Measurements from ENCODE around the gene DAND5. TPM values are rescaled to one million over a fixed set of nuclear protein-coding genes. Genes with fewer than 3 reads are reported as not detected.

The DAND5 gene
- total RNA-seq, 1 experiment from 2014 or later = not detected

DNA sequence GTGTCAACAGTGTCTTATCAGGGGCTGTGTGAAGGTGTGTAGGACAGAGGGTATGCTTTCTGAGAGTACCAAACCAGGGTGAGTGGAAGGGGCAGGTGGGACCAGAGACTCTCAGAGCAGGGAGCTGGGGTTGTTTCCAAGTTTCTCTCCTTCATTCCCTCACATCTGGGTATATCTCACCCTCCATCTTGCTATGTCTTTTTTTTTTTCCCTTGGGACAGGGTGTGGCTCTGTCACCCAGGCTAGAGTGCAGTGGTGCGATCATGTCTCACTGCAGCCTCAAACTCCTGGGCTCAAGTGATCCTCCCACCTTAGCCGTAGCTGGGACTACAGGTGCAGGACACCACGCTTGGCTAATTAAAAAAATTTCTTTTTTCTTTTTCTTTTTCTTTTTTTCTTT is 10.6 kb downstream of the DAND5 start:
- CTCF ChIA-PET = interaction anchor here (0.5 to 12.6 kb wide), 8 partner anchors 16 to 582 kb away, joined by 3 to 334 read pairs (median 7); no protein-coding TSS in a partner anchor
- Mint-ChIP-seq H3K27ac (ENCODE audit: low read depth, unreplicated experiment) (no peak overlapping the region), H3K4me3 (ENCODE audit: unreplicated experiment) (no peak overlapping the region), H3K9me3 (ENCODE audit: unreplicated experiment) (no peaks in the 10 kb centered on the region), H3K27me3 (ENCODE audit: insufficient read depth, unreplicated experiment) (no peaks in the 10 kb centered on the region), H3K4me1 (ENCODE audit: insufficient read depth, unreplicated experiment) (peaks cover 7% of the 10 kb centered on the region), H3K36me3 (ENCODE audit: insufficient read depth, unreplicated experiment) (peaks cover 6% of the 10 kb centered on the region)
- TF ChIP-seq, protein P1, sequence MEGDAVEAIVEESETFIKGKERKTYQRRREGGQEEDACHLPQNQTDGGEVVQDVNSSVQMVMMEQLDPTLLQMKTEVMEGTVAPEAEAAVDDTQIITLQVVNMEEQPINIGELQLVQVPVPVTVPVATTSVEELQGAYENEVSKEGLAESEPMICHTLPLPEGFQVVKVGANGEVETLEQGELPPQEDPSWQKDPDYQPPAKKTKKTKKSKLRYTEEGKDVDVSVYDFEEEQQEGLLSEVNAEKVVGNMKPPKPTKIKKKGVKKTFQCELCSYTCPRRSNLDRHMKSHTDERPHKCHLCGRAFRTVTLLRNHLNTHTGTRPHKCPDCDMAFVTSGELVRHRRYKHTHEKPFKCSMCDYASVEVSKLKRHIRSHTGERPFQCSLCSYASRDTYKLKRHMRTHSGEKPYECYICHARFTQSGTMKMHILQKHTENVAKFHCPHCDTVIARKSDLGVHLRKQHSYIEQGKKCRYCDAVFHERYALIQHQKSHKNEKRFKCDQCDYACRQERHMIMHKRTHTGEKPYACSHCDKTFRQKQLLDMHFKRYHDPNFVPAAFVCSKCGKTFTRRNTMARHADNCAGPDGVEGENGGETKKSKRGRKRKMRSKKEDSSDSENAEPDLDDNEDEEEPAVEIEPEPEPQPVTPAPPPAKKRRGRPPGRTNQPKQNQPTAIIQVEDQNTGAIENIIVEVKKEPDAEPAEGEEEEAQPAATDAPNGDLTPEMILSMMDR (IDR thresholded peaks at IDR 0.05; ENCODE audit: unreplicated experiment) = no peak
- DNase-seq (ENCODE audit: unreplicated experiment) = no peak
- POLR2A ChIA-PET = no interaction called here
- no TSS peak for BruUV-seq (replicated peaks)
- intact Hi-C loops (cut with micrococcal nuclease) = no loop called here

- intact Hi-C loops (cut with micrococcal nuclease) = loop anchor here (1.0 to 2.0 kb wide), 2 partner anchors 52 to 79 kb away; no protein-coding TSS in a partner anchor
- no TSS peak for BruUV-seq (replicated peaks)
- DNase-seq (ENCODE audit: unreplicated experiment) = no peak
- Mint-ChIP-seq H3K27ac (ENCODE audit: low read depth, unreplicated experiment) (no peak overlapping the region), H3K4me3 (ENCODE audit: unreplicated experiment) (no peak overlapping the region), H3K36me3 (ENCODE audit: insufficient read depth, unreplicated experiment) (peaks cover 6% of the 10 kb centered on the region), H3K4me1 (ENCODE audit: insufficient read depth, unreplicated experiment) (peaks cover 10% of the 10 kb centered on the region), H3K9me3 (ENCODE audit: unreplicated experiment) (no peaks in the 10 kb centered on the region), H3K27me3 (ENCODE audit: insufficient read depth, unreplicated experiment) (no peaks in the 10 kb centered on the region)
- ChIA-PET POLR2A (interaction anchor here (0.7 kb wide), 1 partner anchor 10 kb away, joined by 4 read pairs; no protein-coding TSS in a partner anchor), CTCF (interaction anchor here (0.6 to 12.6 kb wide), 7 partner anchors 17 to 180 kb away, joined by 3 to 334 read pairs (median 3); no protein-coding TSS in a partner anchor)
- TF ChIP-seq, protein P1 (IDR thresholded peaks at IDR 0.05; ENCODE audit: unreplicated experiment) = no peak
Observed at GRCh38 chr19:12982648-12983047, 13.3 kb downstream of the DAND5 start.

GRCh38 chr19:12983091-12983490 is 13.7 kb downstream of the DAND5 start:
- no TSS peak for BruUV-seq (replicated peaks)
- no peak for DNase-seq (ENCODE audit: unreplicated experiment)
- Mint-ChIP-seq H3K4me3 (ENCODE audit: unreplicated experiment) (no peak overlapping the region), H3K36me3 (ENCODE audit: insufficient read depth, unreplicated experiment) (peaks cover 3% of the 10 kb centered on the region), H3K4me1 (ENCODE audit: insufficient read depth, unreplicated experiment) (peaks cover 6% of the 10 kb centered on the region), H3K9me3 (ENCODE audit: unreplicated experiment) (no peaks in the 10 kb centered on the region), H3K27ac (ENCODE audit: low read depth, unreplicated experiment) (no peak overlapping the region), H3K27me3 (ENCODE audit: insufficient read depth, unreplicated experiment) (no peaks in the 10 kb centered on the region)
- intact Hi-C loops (cut with micrococcal nuclease) = loop anchor here (1.0 to 2.0 kb wide), 2 partner anchors 52 to 78 kb away; no protein-coding TSS in a partner anchor
- TF ChIP-seq, protein P1 (IDR thresholded peaks at IDR 0.05; ENCODE audit: unreplicated experiment) = no peak
- CTCF ChIA-PET = interaction anchor here (0.6 to 12.6 kb wide), 10 partner anchors 17 to 180 kb away, joined by 3 to 334 read pairs (median 3); no protein-coding TSS in a partner anchor
- POLR2A ChIA-PET = interaction anchor here (0.7 kb wide), 1 partner anchor 10 kb away, joined by 4 read pairs; no protein-coding TSS in a partner anchor

- intact Hi-C loops (cut with micrococcal nuclease) = loop anchor here (1.0 to 2.0 kb wide), 2 partner anchors 51 to 78 kb away; no protein-coding TSS in a partner anchor
- peaks cover 6% of the 10 kb centered on the region for H3K4me1 Mint-ChIP-seq (ENCODE audit: insufficient read depth, unreplicated experiment)
- BruUV-seq (replicated peaks) = no TSS peak
- no peaks in the 10 kb centered on the region for H3K36me3 Mint-ChIP-seq (ENCODE audit: insufficient read depth, unreplicated experiment)
- no peak overlapping the region for H3K27ac Mint-ChIP-seq (ENCODE audit: low read depth, unreplicated experiment)
- ChIA-PET CTCF (interaction anchor here (0.6 to 12.6 kb wide), 8 partner anchors 16 to 145 kb away, joined by 3 to 334 read pairs (median 3); no protein-coding TSS in a partner anchor), POLR2A (interaction anchor here (0.6 to 1.2 kb wide), 3 partner anchors 78 to 192 kb away, joined by 3 to 4 read pairs (median 3); partner anchors contain the start of gene JUNB)
- H3K4me3 Mint-ChIP-seq (ENCODE audit: unreplicated experiment) = no peak overlapping the region
- peak; percentile 74 for DNase-seq (ENCODE audit: unreplicated experiment)
- TF ChIP-seq, protein P1 (IDR thresholded peaks at IDR 0.05; ENCODE audit: unreplicated experiment) = peak; percentile 94
- no peaks in the 10 kb centered on the region for H3K9me3 Mint-ChIP-seq (ENCODE audit: unreplicated experiment)
- no peaks in the 10 kb centered on the region for H3K27me3 Mint-ChIP-seq (ENCODE audit: insufficient read depth, unreplicated experiment)
Observed at GRCh38 chr19:12983542-12984142, 14.3 kb downstream of the DAND5 start.

Data from MCF 10A (cell line).